ENCODE data around the gene RASSF10.
"Not testable (repeated sequence)": the region's sequence is repeated elsewhere in the genome, so short reads cannot be mapped to it uniquely, and the experiment has no call there.

DNA sequence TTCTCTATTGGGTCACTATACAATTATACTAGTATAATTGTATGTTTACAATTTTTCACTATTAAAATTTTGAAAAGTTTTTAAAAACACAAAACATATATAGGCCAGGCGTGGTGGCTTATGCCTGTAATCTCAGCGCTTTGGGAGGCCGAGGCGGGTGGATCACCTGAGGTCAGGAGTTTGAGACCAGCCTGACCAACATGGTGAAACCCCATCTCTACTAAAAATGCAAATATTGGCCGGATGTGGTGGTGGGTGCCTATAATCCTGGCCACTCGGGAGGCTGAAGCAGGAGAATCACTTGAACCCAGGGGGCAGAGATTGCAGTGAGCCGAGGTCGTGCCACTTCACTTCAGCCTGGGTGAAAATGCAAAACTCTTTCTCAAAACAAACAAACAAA lies 36.0 kb downstream of the RASSF10 start:
- TF ChIP-seq POLR2A (IDR thresholded peaks at IDR 0.05; ENCODE audit: low read length); KDM1A (IDR thresholded peaks at IDR 0.05; ENCODE audit: low read depth); MAFK (IDR thresholded peaks at IDR 0.05; ENCODE audit: partially characterized antibody); EP300 (IDR thresholded peaks at IDR 0.05): not testable (repeated sequence)
- TF ChIP-seq, protein P1, sequence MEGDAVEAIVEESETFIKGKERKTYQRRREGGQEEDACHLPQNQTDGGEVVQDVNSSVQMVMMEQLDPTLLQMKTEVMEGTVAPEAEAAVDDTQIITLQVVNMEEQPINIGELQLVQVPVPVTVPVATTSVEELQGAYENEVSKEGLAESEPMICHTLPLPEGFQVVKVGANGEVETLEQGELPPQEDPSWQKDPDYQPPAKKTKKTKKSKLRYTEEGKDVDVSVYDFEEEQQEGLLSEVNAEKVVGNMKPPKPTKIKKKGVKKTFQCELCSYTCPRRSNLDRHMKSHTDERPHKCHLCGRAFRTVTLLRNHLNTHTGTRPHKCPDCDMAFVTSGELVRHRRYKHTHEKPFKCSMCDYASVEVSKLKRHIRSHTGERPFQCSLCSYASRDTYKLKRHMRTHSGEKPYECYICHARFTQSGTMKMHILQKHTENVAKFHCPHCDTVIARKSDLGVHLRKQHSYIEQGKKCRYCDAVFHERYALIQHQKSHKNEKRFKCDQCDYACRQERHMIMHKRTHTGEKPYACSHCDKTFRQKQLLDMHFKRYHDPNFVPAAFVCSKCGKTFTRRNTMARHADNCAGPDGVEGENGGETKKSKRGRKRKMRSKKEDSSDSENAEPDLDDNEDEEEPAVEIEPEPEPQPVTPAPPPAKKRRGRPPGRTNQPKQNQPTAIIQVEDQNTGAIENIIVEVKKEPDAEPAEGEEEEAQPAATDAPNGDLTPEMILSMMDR (IDR thresholded peaks at IDR 0.05): not testable (repeated sequence)

Data from A549 (cell line).